Astrocyte (in vitro differentiated cells and primary cell): Measurements from ENCODE around the gene HOXD13. TPM values are rescaled to one million over a fixed set of nuclear protein-coding genes. Genes with fewer than 3 reads are reported as not detected.

Experiments used
- DNase-seq: peaks from one replicate; pipeline ENCODE4 v3.0.0-alpha.2; 2010; ENCODE audit warnings: low read depth
- FAIRE-seq: peaks from 2 replicates; lab custom pipeline; 2011; peaks lifted over from hg19 to GRCh38; lab: Jason Lieb, UNC
- H2AFZ ChIP-seq: 2 replicates; pipeline ENCODE4 v1.6.0; 2012; ENCODE audit warnings: low read depth, low read length, inconsistent platforms
- H3K27ac ChIP-seq: 2 replicates; pipeline ENCODE4 v1.5.1; 2011; ENCODE audit warnings: low read depth, low read length, inconsistent platforms
- H3K27me3 ChIP-seq: 2 replicates; pipeline ENCODE4 v1.6.0; 2011; ENCODE audit warnings: low read length, inconsistent platforms; ENCODE audit not compliant: insufficient read depth
- H3K36me3 ChIP-seq: 2 replicates; pipeline ENCODE4 v1.5.1; 2011; ENCODE audit warnings: low read length, inconsistent platforms; ENCODE audit not compliant: insufficient read depth
- H3K4me1 ChIP-seq: 2 replicates; pipeline ENCODE4 v1.5.1; 2011; ENCODE audit warnings: low read length, inconsistent platforms; ENCODE audit not compliant: insufficient read depth
- H3K4me2 ChIP-seq: 2 replicates; pipeline ENCODE4 v1.6.0; 2012; ENCODE audit warnings: low read length, inconsistent platforms
- H3K4me3 ChIP-seq: 2 replicates; pipeline ENCODE4 v1.5.1; 2011; ENCODE audit warnings: low read depth, mild to moderate bottlenecking, low read length, inconsistent platforms; ENCODE audit not compliant: insufficient read depth
- H3K79me2 ChIP-seq: 2 replicates; pipeline ENCODE4 v1.6.0; 2012; ENCODE audit warnings: mild to moderate bottlenecking, low read length, inconsistent platforms; ENCODE audit not compliant: insufficient read depth
- H3K9ac ChIP-seq: 2 replicates; pipeline ENCODE4 v1.6.0; 2012; ENCODE audit warnings: mild to moderate bottlenecking, low read length, inconsistent platforms
- H3K9me3 ChIP-seq: 2 replicates; pipeline ENCODE4 v1.5.1; 2012; ENCODE audit warnings: low read depth, mild to moderate bottlenecking, low read length, inconsistent platforms; ENCODE audit not compliant: insufficient read depth
- H4K20me1 ChIP-seq: 2 replicates; pipeline ENCODE4 v1.6.0; 2012; ENCODE audit warnings: low read length, inconsistent platforms; ENCODE audit not compliant: insufficient read depth
- H3K27ac Mint-ChIP-seq: one replicate; pipeline ENCODE4 v1.8.0; 2021; ENCODE audit warnings: mild to moderate bottlenecking, mixed read lengths; ENCODE audit not compliant: unreplicated experiment
- H3K27me3 Mint-ChIP-seq: one replicate; pipeline ENCODE4 v1.8.0; 2021; ENCODE audit warnings: low read depth, mixed read lengths; ENCODE audit not compliant: unreplicated experiment
- H3K36me3 Mint-ChIP-seq: one replicate; pipeline ENCODE4 v1.8.0; 2021; ENCODE audit warnings: low read depth, mixed read lengths; ENCODE audit not compliant: unreplicated experiment
- H3K4me1 Mint-ChIP-seq: one replicate; pipeline ENCODE4 v1.8.0; 2021; ENCODE audit warnings: low read depth, mixed read lengths; ENCODE audit not compliant: unreplicated experiment
- H3K4me3 Mint-ChIP-seq: one replicate; pipeline ENCODE4 v1.8.0; 2021; ENCODE audit warnings: mild to moderate bottlenecking, moderate library complexity, mixed read lengths; ENCODE audit not compliant: unreplicated experiment
- H3K9me3 Mint-ChIP-seq: one replicate; pipeline ENCODE4 v1.8.0; 2021; ENCODE audit warnings: mild to moderate bottlenecking, mixed read lengths; ENCODE audit not compliant: unreplicated experiment
- EZH2 ChIP-seq: IDR thresholded peaks from 2 replicates; pipeline ENCODE4 v1.6.1; 2012; ENCODE audit warnings: mild to moderate bottlenecking, low read length, inconsistent platforms; ENCODE audit not compliant: insufficient read depth
- total RNA-seq: library from RNA; stranded (reverse); gene quantifications from 2 replicates; pipeline ENCODE4 v1.2.1, GENCODE V29; 2021
- TF ChIP-seq, protein P1 (sequence below): IDR thresholded peaks from 2 replicates; pipeline ENCODE4 v1.5.1; 2011; ENCODE audit warnings: low read depth, mild to moderate bottlenecking, inconsistent platforms, low read length, moderate library complexity; ENCODE audit not compliant: insufficient read depth

The HOXD13 gene
- total RNA-seq, 1 donor from 2014 or later, result not detected

DNA sequence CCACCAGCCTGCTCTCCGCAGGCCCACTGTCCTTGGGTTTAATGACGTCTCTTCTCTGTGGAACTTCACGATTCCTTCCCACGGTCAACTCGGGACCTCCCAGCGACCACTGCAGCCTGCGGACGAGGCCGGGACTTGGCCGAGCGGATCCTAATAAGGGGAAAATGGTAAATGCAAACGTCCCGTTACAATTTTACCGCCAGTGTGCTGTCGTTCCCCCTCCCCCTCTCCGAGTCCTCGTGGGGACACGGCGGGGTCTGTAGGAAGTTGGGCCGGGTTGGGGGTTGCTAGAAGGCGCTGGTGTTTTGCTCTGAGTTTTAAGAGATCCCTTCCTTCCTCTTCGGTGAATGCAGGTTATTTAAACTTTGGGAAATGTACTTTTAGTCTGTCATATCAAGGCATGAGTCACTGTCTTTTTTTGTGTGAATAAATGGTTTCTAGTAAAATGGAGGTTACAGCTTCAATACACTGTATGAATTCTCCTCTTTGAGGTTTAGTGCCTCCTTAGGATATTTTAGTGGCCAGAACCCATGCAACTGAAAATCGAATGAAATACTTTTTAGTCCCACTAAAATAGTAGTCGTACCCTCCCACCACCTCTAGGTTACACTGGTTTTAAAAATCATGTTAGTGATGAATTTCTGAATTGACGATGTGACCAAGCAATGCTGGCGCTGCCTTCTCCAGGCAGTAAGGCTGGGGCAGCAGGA, 16.8 kb downstream of the HOXD13 start:
- Histone ChIP-seq H3K9me3 (peaks cover 4% of the 10 kb centered on the region), H3K4me3 (no peak overlapping the region), H2AFZ (no peak overlapping the region), H3K4me1 (no peaks in the 10 kb centered on the region), H3K9ac (no peak overlapping the region), H3K27ac (no peak overlapping the region), H3K27me3 (peaks cover 87% of the 10 kb centered on the region), H3K36me3 (no peaks in the 10 kb centered on the region), H3K79me2 (no peaks in the 10 kb centered on the region), H4K20me1 (peaks cover 4% of the 10 kb centered on the region), H3K4me2 (no peak overlapping the region)
- TF ChIP-seq EZH2, result peak; percentile 42
- TF ChIP-seq, protein P1, sequence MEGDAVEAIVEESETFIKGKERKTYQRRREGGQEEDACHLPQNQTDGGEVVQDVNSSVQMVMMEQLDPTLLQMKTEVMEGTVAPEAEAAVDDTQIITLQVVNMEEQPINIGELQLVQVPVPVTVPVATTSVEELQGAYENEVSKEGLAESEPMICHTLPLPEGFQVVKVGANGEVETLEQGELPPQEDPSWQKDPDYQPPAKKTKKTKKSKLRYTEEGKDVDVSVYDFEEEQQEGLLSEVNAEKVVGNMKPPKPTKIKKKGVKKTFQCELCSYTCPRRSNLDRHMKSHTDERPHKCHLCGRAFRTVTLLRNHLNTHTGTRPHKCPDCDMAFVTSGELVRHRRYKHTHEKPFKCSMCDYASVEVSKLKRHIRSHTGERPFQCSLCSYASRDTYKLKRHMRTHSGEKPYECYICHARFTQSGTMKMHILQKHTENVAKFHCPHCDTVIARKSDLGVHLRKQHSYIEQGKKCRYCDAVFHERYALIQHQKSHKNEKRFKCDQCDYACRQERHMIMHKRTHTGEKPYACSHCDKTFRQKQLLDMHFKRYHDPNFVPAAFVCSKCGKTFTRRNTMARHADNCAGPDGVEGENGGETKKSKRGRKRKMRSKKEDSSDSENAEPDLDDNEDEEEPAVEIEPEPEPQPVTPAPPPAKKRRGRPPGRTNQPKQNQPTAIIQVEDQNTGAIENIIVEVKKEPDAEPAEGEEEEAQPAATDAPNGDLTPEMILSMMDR, result no peak
- FAIRE-seq, result no peak
- Mint-ChIP-seq H3K36me3 (no peaks in the 10 kb centered on the region), H3K9me3 (peaks cover 16% of the 10 kb centered on the region), H3K4me3 (no peak overlapping the region), H3K27ac (peak overlapping the region; percentile 48), H3K27me3 (peaks cover 80% of the 10 kb centered on the region), H3K4me1 (peaks cover 2% of the 10 kb centered on the region)
- DNase-seq, result no peak

GRCh38 chr2:176109946-176110345, 17.4 kb downstream of the HOXD13 start:
- Histone ChIP-seq H3K4me1 (no peaks in the 10 kb centered on the region), H3K9ac (no peak overlapping the region), H3K9me3 (peaks cover 4% of the 10 kb centered on the region), H3K4me2 (no peak overlapping the region), H3K4me3 (no peak overlapping the region), H3K79me2 (no peaks in the 10 kb centered on the region), H4K20me1 (peaks cover 4% of the 10 kb centered on the region), H3K27me3 (peaks cover 87% of the 10 kb centered on the region), H2AFZ (no peak overlapping the region), H3K27ac (no peak overlapping the region), H3K36me3 (no peaks in the 10 kb centered on the region)
- no peak for TF ChIP-seq EZH2
- TF ChIP-seq, protein P1, result no peak
- H3K9me3 Mint-ChIP-seq, result peaks cover 16% of the 10 kb centered on the region
- no peak overlapping the region for H3K4me3 Mint-ChIP-seq
- DNase-seq (no peak), FAIRE-seq (no peak)
- no peak overlapping the region for H3K27ac Mint-ChIP-seq
- no peaks in the 10 kb centered on the region for H3K36me3 Mint-ChIP-seq
- H3K27me3 Mint-ChIP-seq, result peaks cover 80% of the 10 kb centered on the region
- H3K4me1 Mint-ChIP-seq, result peaks cover 2% of the 10 kb centered on the region
